NCI-H1694 treated with DMSO at 0.1 percent for 48 hours (cell line): ENCODE results near the gene CCDC14.
"Not testable (repeated sequence)": the region's sequence is repeated elsewhere in the genome, so short reads cannot be mapped to it uniquely, and the experiment has no call there.

ENCODE experiments used
- DNase-seq: peaks from one replicate; lab custom pipeline; 2025; lab: John Stamatoyannopoulos, UW

The CCDC14 gene, protein sequence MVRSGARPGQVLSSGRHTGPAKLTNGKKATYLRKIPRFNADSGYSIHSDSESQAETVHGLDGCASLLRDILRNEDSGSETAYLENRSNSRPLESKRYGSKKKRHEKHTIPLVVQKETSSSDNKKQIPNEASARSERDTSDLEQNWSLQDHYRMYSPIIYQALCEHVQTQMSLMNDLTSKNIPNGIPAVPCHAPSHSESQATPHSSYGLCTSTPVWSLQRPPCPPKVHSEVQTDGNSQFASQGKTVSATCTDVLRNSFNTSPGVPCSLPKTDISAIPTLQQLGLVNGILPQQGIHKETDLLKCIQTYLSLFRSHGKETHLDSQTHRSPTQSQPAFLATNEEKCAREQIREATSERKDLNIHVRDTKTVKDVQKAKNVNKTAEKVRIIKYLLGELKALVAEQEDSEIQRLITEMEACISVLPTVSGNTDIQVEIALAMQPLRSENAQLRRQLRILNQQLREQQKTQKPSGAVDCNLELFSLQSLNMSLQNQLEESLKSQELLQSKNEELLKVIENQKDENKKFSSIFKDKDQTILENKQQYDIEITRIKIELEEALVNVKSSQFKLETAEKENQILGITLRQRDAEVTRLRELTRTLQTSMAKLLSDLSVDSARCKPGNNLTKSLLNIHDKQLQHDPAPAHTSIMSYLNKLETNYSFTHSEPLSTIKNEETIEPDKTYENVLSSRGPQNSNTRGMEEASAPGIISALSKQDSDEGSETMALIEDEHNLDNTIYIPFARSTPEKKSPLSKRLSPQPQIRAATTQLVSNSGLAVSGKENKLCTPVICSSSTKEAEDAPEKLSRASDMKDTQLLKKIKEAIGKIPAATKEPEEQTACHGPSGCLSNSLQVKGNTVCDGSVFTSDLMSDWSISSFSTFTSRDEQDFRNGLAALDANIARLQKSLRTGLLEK

DNA sequence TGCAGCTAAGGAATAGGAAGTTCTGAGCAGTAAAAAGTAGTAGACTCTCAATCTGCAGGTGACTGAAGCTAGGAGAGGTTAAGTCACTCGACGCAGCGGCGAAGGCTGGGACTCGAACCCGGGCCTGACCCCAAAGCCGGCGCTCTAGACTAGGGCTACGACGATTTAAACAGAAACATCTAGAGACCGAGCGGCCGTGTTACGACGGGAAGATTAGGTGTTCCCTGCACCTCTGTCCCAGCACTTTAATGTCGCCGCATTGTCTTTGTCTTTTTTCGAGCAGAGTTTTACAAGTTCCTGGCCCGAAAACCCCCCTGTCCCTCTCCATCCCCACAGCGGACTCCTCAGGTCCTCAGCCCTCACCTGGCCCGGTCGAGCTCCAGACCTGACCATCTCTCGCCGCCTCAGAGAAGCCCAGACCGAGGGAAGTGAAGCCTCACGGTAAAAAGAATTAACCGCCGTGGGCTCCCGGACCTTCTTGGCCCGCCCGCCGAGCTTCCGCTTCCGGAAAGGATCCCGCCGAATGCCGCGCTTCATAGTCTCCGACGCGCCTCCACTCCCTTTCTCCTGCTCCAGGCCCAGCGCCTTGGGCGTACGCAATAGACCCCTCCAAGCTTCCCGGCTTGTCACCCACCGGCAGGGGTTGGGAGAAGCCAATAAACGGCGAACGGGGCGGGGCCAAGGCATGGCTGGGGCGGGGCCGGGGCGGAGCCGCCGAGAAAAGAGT is at the start of gene CCDC14:
CCDC14 (minus strand) TSS at position 449 of the 727 bp plus-strand sequence; CDS start at position 393, 56 bp downstream.
- DNase-seq = peak; percentile 93

DNA sequence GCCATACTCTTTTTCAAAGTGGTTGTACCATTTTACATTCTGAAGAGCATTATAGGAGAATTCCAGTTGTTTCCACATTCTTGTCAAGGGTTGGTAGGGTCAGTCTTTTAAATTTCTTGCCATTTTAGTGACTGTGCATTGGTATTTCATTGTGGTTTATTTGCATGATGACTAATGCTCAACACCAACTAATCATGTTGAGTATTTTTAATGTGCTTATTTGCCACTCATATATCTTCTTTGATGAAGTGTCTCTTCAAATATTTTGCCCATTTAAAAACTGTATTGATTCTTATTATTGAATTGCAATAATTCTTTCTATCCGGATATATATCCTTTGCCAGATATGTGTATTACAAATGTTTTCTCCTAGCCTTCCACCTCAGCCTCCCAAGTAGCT is 47.3 kb upstream of the CCDC14 start:
- DNase-seq = not testable (repeated sequence)

DNA sequence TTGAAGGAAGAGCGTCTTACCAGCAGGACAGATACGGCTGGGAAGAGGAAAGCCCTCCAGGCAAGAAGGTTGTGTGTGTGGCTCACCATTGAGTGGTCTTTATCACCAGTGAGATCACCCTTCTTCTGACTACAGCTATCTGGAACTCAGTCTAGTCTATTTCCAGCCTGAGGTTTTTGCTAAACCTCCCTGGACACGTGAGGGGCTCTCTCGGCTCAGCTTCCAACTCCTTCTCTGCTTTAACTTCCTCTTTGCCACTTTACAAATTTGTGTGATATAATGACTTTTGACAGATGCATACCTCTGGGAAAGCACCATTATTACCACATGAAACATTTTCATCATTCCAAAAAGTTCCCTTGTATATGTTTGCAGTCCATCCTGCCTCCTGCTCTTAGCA is 46.2 kb upstream of the CCDC14 start:
- no peak for DNase-seq

DNA sequence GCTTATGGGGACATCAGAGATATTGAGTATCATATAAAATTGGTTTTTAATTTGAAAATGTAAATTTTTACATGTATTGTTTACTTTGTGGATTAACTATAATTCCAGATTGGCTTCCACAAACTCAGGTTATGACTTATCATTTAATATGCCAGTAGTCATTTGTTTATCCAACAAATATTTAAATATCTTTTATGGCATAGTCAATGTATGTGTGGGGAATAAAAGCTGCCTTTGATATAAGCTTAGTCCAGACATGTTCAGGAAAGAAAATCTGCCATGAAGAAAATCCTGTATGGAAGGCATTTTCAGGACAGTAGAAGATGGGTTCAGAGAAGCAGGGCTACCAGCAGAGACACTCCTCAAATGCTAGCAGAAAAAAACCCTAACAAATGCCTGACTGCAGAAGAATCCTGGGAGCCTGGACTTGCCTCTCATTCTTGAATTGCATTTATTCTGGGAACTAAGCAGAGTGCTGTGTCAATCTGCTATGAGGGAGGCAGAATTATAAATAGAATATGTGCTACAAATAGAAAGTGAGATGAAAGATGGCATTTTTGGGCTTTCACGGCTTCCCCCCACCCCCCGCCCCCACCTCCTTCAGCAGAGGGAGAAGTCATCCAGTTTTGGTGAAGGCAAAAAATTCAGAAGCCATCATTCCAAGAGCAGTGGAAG is 41.5 kb upstream of the CCDC14 start:
- not testable (repeated sequence) for DNase-seq

DNA sequence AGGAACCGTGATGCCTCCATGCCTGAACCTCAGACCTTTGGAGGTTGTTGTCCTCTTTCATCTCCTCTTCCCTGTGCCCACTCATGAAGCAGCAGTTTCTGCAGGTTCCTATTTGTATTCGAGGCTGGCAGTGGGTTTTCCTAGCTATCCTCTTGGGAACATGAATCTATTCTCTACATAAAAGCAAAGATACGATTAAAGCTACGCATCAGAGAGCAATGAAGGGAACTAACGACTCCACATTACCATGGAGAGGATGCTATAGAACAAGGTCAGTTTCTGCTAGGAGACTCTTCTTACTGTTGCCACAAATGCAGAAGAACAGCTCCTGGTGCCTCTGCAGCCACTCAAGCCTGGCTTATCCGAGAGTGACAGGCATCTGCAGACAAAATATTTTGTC is 40.3 kb upstream of the CCDC14 start:
- DNase-seq = not testable (repeated sequence)

DNA sequence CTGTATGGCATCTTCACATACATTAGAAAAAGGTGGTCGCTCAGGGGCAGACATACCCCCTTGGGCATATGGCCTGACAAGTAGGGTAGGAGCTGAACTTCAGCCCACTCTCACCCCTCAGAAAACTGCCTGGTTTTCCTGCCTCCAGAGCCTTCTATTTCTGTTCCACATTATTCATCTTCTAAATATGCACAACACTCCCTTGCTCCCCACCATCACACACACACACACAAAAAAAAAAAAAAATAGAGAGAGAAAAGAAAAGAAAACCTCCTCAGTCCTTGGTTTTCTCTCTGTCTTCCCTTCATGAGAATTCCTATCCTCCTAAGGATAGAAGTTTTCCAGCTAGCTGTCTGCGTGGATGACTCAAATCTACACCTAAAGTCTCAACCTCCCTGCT is 36.5 kb upstream of the CCDC14 start:
- DNase-seq = no peak

DNA sequence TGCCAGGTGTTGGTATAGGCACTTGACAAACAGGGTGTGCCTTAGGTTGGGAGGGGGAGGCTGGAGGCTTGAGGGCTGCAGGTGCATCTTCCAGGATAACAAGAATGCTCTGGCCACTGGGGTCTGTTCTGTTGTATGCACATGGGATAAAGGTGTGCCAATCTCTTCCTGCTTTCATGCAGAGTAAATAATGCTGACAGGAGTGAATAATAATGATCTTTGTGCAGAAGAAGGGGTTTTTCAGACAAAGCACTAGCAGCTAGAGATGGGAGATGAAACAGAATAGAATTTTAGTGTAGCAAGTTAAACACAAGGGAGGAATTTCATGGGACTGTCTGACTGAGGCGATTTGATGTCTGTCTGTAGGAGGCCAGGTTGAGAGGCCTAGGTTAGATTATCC is 32.8 kb upstream of the CCDC14 start:
- DNase-seq = no peak

DNA sequence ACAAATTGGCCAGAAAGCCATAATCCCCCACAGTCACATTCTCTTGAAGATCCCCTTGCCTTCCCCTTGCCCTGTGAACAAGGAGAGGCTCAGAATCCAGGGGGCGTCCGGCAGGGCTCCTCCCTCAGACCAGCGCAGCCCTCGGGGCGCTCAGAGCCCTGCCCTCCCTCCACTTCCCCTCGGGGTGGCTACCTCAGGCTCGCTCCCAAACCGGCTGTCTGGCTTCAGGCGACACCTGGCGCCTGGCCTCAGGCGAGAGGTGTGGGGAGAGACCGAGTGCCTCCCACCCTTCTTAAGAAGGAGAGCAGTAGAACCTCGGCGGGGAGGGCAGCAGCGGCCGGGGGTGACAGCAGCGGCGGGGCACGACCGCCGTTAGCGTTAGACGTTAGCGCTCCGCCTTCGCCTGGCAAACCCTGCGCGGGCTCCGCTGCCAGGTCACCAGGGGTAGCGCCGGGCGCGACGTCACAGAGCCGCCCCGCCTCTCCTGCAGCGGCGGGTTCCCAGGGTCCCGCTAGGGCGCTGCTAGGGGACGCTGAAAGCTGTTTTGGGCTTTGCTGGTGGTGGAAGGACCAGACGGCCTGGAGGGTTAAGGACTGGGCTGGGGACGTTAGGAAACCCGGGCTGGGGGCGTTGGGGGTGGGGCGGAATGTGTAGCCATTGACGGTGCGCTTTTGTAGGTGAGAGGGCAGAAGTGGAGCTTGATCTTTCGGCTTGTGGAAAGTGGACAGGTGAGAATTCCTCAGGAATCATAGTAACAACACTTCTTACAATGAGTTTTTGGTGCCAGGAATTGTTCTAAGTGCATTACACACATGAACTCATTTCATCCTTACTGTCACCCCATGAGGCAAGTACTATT is 30.9 kb upstream of the CCDC14 start, which contains the start of gene ROPN1:
ROPN1 (minus strand) TSS at position 395 of the 859 bp plus-strand sequence. CDS start 11,643 bp downstream, outside the sequence.
- not testable (repeated sequence) for DNase-seq

DNA sequence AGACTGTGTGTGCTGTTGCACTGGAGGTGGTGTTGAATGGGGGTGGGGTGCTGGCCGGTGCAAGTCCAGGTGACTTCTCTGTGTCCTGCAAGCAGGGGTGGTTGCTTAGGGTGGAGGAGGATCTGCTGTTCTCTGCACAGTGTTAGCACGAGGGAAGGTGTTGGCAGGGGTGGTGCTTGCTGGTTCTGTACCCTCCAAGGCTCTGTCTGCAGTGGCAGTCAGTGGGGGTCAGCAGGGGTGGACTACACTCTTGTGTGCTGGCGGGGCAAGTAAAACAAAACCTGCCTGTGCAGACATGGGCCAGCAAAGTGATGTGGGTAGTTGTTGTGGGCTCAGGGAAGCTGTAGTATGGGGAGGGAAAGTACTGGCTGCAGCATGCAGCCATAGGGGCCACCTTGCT is 25.4 kb upstream of the CCDC14 start:
- DNase-seq = no peak

DNA sequence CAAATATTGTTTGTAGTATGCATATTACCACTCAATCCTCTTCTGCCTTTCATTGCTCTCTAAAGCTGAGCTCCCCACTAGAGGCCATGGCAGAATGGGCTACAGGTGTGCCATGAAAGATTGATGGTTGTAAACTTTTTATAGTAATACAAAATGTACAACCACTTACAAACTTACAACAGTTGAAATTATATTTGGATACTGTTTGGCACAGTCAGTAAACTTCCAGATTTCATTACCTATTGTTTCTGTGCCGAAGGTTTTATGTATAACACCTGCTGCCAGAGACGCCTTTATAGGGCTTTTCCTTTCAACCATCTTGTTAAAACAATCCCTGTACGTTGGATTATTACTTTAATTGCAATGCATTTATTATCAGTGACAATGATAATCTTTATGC is 23.9 kb upstream of the CCDC14 start:
- no peak for DNase-seq

DNA sequence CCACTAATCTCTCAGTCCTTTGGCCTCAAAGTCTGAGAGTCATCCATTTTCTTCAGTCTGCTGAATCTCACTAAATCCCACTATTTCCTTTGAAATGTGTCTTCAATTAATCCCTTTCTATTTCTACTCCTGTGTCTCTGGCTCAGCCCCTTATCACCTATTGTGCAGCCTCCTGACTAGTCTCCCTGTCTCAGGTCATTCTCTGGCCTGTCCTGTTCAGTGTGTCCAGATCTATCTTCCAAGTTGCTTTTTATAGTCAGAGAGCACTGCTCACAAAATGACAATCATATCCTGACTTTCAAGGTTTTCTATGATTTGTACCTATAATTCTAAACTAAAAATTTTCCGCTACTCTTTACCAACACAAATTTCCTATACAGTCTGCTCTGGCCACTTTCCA is 23.3 kb upstream of the CCDC14 start:
- no peak for DNase-seq

DNA sequence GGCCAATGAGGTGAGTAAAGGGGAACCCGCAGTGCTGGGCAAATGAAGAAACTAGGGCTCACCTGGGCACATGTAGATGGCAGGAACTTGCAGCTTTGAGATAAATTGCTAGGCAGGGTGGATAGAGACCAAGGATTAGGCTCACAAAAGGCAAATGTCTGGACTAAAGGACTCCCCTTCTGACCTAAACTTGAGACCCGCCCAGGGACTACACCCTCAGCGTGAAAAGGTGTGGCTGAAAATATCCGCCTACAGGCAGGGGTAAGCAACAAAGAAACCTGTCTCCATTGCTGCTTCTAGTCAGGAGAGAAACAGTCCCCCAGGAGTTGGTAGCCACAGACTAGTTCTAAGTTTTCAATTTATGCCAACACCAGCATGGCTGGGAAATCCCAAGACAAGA is 20.3 kb upstream of the CCDC14 start:
- not testable (repeated sequence) for DNase-seq

DNA sequence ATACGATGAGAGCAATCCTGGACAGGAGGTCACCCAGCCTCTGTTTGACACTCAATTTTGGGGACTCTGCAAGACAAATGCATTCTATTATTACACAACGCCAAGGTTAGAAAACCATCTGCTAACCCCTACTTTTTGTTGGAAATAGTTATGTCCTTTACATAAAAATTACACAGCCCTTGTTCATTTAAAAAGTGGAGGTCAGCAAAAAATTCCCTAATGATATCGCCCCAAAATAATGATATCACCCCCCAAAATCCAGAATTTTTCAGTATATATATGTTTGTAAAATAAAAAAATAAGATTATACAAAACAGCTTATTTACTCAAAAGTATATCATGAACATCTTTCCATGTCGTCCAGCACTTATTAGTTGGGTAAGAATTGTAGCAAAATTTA is 19.5 kb upstream of the CCDC14 start:
- no peak for DNase-seq

DNA sequence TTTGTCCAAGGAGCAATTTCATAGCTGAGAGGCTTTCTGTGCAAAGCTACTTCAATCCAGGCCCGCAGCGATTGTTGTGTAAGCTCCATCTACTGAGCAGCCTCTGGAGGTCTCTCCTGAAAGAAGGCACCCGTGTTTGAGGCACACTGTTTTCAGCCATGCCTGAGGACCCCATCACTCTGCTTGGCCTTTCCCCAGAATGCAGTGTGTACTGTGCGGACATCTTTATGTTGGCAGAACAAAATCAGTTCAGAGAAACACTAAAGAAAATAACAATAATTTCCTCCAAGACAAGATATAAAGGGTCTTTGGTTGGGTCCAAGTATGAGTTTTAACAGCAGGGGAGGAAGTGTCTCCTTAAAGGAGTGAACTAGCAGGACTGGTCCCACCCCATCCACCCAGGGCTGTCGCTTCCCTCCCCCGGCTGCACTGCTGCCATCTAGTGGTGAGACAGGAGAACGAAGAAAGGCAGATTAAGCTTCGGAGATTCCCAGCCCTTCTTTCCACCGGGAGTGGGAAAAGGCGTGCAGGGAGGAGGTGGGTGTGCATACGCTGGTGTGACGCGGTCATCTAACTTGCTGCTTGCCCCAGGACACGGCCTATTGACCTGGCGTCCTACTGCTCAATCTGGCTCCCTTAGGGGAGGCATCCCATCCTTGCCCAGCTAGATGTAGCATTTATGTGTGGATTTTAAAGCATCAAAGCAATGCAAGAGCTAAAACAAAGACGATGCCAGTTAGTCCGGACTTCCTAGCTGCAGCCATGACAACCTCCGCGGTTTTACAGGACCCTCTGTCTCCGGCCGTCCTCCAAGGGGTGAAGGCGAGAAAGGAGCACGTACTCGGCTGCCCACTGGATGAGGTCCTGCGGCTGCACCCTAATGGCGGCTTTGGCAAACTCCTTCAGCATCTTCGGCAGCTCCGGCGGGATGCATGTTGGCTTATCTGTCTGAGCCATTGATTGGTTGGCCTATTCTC is 18.8 kb upstream of the CCDC14 start:
- peak; percentile 67 for DNase-seq

DNA sequence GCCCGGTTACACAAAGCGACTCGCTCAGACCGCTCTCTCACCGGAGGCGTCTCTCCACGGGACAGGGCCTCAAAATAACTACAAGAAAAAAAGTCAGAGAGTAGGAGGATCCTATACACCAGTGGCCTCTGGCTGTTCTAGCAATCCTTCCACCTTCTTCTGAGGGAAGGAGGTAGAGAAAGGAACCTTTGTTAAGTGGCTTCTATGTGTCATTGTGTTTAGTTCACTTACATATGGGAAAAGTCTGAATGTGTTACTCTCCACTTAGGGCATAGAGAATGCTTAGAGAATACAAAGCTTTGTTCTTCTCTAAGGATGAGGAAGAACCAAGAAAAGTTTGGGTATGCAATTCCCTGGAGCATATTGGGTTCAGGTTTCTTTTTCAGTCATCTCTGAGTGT is 15.9 kb upstream of the CCDC14 start:
- DNase-seq = not testable (repeated sequence)

DNA sequence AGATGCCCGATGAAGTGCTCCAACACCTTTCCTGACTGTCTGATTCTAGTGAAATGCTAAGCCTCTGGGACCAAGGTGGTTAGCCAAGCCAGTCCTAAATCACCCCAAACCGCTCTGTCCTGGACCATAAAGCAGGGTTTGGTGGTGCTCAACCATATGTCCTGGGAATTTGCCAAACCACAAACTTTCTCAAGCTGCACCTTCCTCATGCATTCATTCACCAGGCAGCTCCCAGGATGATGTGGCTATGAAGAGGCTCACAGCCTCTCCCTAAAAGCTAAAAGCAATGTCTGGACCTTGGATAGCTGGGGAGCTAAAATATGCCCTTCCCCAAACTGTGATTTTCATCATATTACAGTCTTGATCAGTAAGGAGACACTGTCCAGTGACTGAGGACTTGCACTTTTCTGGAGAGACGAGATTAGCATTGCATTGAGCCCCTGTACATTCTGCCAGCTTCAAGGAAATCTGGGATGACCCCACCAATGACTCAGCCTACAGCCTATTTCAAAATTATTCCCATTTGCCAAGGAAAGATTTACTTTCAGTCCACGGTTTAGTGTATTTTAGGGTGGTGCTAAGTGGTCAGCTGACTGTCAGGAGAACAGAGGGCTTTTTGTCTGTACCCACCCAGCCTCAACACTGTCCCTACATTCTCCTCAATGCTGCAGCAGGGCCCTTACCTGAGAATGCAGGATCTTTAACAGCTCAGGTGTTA is 15.3 kb upstream of the CCDC14 start:
- not testable (repeated sequence) for DNase-seq

DNA sequence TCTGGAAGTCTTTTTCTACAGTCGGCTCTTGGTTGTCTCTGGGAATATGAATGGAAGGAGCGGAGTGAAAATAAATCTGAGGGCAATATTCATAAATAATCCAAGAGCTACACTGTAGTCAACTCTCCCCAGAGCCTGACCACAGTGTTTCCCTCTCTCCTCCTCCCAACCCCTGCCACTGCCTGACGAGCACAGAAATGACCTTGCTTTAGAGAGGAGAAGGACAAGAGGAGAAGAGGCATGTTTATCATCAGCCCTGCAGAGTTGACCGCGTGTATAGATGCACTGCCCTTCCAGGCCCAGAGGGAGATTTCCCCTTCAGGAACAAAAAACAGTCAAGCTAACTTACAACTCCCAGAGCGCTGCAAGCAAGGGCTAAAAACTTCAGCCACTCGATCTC is 14.0 kb upstream of the CCDC14 start:
- DNase-seq = not testable (repeated sequence)

DNA sequence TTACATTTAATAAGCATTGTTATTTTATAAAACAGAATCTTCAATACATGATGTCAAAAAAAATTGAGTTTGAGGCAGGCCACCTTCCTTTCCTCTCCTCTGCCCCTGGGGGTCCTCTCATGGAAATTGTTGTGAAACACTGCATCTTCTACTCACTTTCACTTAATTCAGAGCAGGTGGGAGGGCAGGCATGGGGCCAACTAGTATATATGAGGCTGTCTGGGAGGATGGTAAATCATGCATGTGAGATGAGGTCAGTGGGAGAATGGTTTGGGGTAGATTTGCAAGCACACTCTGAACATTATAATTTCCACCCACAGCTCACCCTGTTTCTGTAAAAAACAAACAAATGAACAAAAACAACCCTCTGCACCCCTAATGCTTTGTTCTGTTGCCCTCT is 10.4 kb upstream of the CCDC14 start:
- DNase-seq = no peak

DNA sequence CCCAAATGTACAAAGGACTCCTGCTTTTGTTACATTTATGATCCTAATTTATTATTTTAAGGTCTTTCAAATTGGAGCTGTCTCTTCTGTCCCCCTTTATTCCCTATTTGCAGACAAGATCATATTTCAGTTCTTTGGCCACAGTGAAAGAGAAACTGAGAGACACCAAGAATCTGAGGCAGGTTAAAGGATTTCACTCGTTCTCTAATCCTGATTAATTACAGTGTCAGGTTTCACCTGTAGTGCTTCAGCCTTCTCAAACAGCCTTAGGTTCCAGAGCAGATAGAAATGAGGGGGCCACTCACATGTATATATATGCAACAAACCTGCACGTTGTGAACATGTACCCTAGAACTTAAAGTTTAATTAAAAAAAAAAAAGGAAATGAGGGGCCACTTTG is 6.2 kb upstream of the CCDC14 start:
- not testable (repeated sequence) for DNase-seq
